Thoracic aorta (tissue), 2 donors: ENCODE results near the gene BRINP3. TPM values are rescaled to one million over a fixed set of nuclear protein-coding genes. Genes with fewer than 3 reads are reported as not detected.

Source experiments
- ATAC-seq: fragments of 150-250 bp; one replicate; pipeline ENCODE4 v1.8.0; 2017; ENCODE audit warnings: low read depth; ENCODE audit not compliant: insufficient number of reproducible peaks, low FRiP score
- DNase-seq: peaks from one replicate; pipeline ENCODE4 v3.0.0-alpha.2; 2020; ENCODE audit warnings: low spot score
- H3K27ac ChIP-seq, 2 donors: fragments of 200-600 bp; sonication (generic); 1 replicate in 1 of 2; 2 replicates in 1 of 2; pipeline ENCODE4 v1.5.1; 2016; ENCODE audit warnings: mild to moderate bottlenecking in 2 of 2, moderate library complexity in 2 of 2
- H3K27me3 ChIP-seq: fragments of 200-600 bp; sonication (generic); replicated peaks from 2 replicates; pipeline ENCODE4 v1.6.0; 2016; ENCODE audit warnings: mild to moderate bottlenecking; ENCODE audit not compliant: insufficient read depth
- H3K36me3 ChIP-seq: fragments of 200-600 bp; sonication (generic); one replicate; pipeline ENCODE4 v1.5.1; 2016
- H3K4me1 ChIP-seq, 2 donors: fragments of 200-600 bp; sonication (generic); 1 replicate in 1 of 2; 2 replicates in 1 of 2; pipeline versions ENCODE4 v1.5.1 to v1.6.0; 2016; ENCODE audit warnings: low read depth in 2 of 2, mild to moderate bottlenecking in 1 of 2; ENCODE audit not compliant: control insufficient read depth in 1 of 2
- H3K4me3 ChIP-seq: fragments of 200-600 bp; sonication (generic); 2 replicates; pipeline ENCODE4 v1.5.1; 2016; ENCODE audit warnings: mild to moderate bottlenecking
- H3K9me3 ChIP-seq: fragments of 200-600 bp; sonication (generic); 2 replicates; pipeline ENCODE4 v1.5.1; 2016
- total RNA-seq, 2 donors: library from RNA; depleted of rRNA; stranded (reverse); fragments of >200 nt; gene quantifications; one replicate each; pipeline versions ENCODE4 v1.1.0 to v1.2.3, GENCODE V29; 2016
- TF ChIP-seq, protein P1 (sequence below): fragments of 200-600 bp; sonication (generic); IDR thresholded peaks from one replicate; pipeline ENCODE4 v1.5.1; 2019; ENCODE audit warnings: antibody characterized with exemption

BRINP3 gene
- total RNA-seq, 2 donors from 2014 or later, result 6.0 TPM; not detected in 1

DNA sequence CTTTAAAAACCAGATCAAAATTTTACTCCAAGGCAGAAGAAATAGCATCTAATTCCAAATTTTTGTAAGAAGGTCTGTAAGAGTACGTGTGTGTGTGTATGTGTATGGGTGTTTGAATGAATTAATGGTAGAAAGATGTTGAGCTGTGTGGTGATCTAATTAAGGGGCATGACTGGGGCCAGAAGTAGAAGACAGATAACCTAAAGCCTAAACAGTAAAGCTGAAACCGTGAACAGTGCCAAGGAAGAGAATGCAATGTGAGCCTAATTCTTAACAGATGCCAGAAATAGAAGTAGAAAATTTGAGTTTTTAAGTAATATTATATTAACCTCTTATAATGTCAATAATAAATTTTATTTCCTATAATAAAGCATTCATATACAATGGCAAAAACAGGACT is 38.2 kb downstream of the BRINP3 start:
- no peak overlapping the region for H3K4me3 ChIP-seq
- no peak for DNase-seq
- H3K27me3 ChIP-seq, result no peaks in the 10 kb centered on the region
- TF ChIP-seq, protein P1, sequence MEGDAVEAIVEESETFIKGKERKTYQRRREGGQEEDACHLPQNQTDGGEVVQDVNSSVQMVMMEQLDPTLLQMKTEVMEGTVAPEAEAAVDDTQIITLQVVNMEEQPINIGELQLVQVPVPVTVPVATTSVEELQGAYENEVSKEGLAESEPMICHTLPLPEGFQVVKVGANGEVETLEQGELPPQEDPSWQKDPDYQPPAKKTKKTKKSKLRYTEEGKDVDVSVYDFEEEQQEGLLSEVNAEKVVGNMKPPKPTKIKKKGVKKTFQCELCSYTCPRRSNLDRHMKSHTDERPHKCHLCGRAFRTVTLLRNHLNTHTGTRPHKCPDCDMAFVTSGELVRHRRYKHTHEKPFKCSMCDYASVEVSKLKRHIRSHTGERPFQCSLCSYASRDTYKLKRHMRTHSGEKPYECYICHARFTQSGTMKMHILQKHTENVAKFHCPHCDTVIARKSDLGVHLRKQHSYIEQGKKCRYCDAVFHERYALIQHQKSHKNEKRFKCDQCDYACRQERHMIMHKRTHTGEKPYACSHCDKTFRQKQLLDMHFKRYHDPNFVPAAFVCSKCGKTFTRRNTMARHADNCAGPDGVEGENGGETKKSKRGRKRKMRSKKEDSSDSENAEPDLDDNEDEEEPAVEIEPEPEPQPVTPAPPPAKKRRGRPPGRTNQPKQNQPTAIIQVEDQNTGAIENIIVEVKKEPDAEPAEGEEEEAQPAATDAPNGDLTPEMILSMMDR, result no peak
- H3K36me3 ChIP-seq, result no peaks in the 10 kb centered on the region
- ATAC-seq, result no peak
- no peaks in the 10 kb centered on the region for H3K4me1 ChIP-seq
- no peak overlapping the region for H3K27ac ChIP-seq
- H3K9me3 ChIP-seq, result no peaks in the 10 kb centered on the region

DNA sequence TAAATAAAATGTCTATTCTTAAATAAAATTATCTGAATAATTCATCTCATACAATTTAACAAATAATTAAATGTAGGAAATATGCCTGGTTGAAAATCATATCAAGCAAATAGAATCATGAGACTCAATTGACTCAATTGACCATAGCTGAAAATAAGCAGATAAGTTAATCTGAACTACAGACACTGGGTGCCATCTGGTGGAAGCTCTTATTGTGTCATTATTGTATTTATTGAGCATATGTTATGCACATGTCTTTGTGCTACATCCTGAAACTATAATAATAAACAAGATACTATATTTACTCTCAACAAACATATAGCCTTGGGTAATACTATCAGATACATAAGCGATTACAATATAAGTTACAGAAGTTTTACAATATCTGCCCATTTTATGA is 41.0 kb downstream of the BRINP3 start:
- Histone ChIP-seq H3K36me3 (no peaks in the 10 kb centered on the region), H3K27ac (no peak overlapping the region), H3K27me3 (no peaks in the 10 kb centered on the region), H3K4me1 (no peaks in the 10 kb centered on the region), H3K4me3 (no peak overlapping the region), H3K9me3 (no peaks in the 10 kb centered on the region)
- DNase-seq (no peak), ATAC-seq (no peak)
- TF ChIP-seq, protein P1, result no peak

DNA sequence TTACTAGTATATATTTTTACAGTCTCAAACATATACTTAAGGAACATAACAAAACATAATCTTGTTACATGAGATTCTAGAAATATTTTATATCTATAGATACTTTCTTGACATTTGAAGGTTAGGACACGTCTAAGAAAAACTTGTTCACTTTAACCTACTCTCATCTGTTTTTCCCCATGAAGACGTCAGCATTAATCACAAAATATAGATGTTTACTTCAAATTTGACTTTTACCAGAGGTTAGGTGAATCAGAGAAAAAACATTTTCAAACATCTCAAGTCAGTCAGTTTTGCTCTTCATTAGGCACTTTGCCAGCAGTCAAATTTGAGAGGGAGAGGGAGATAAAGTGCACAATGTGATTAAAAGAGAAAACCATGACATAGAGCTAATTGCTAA is 47.7 kb downstream of the BRINP3 start:
- Histone ChIP-seq H3K4me3 (no peak overlapping the region), H3K4me1 (no peaks in the 10 kb centered on the region), H3K36me3 (no peaks in the 10 kb centered on the region), H3K27ac (no peak overlapping the region), H3K27me3 (no peaks in the 10 kb centered on the region), H3K9me3 (no peaks in the 10 kb centered on the region)
- no peak for DNase-seq
- ATAC-seq, result no peak
- TF ChIP-seq, protein P1, result no peak

DNA sequence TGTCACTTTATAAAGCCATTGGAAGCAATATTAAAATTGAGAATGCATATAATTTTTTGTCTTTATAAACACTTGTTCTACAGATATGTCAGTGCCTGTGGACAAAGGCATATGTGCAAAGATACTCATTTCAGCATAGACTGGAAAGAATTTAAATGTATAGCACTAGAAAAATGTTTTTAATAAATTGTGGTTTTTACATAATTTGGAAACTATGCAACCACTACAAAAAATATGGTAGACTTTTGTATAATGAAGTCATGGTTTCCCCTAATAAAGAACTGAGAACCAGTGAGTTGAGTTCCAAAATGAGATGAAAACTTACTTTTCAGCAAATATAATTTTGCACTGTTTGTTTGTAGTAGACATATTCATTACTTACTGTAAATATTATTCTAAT is 48.5 kb downstream of the BRINP3 start:
- no peaks in the 10 kb centered on the region for H3K9me3 ChIP-seq
- H3K4me1 ChIP-seq, result no peaks in the 10 kb centered on the region
- no peaks in the 10 kb centered on the region for H3K27me3 ChIP-seq
- no peaks in the 10 kb centered on the region for H3K36me3 ChIP-seq
- DNase-seq (no peak), ATAC-seq (no peak)
- no peak overlapping the region for H3K27ac ChIP-seq
- H3K4me3 ChIP-seq, result no peak overlapping the region
- TF ChIP-seq, protein P1, result no peak

DNA sequence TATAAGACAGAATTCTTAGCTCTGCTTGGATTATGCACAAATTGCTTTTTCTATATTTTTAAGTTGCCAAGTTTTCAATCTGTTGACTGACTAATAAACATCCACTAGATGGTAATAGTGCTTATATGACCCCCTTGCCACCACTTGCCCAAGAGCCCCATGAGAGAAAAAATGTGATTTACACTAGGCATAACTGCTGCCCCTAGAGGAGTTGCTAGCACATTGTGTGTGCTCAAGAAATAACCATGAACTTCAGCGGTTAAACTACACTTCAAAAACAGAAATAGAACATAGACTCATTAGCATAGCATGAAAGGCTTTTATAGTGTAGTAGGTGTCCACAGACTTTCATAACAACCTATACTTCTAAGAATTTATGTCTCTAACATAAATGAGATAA is 61.4 kb downstream of the BRINP3 start:
- ATAC-seq (no peak), DNase-seq (no peak)
- no peak overlapping the region for H3K4me3 ChIP-seq
- no peaks in the 10 kb centered on the region for H3K9me3 ChIP-seq
- no peaks in the 10 kb centered on the region for H3K27me3 ChIP-seq
- no peak overlapping the region for H3K27ac ChIP-seq
- TF ChIP-seq, protein P1, result no peak
- H3K36me3 ChIP-seq, result no peaks in the 10 kb centered on the region
- H3K4me1 ChIP-seq, result no peaks in the 10 kb centered on the region
